Neural progenitor cell (in vitro differentiated cells): ENCODE results near the gene TSPAN3. TPM values are rescaled to one million over a fixed set of nuclear protein-coding genes. Genes with fewer than 3 reads are reported as not detected.
A peak's percentile ranks its signal among the peaks of the same experiment; 100 is the strongest.

Source experiments
- DNase-seq: peaks from one replicate; pipeline ENCODE4 v3.0.0-alpha.2; 2016; ENCODE audit warnings: low spot score
- H2AFZ ChIP-seq: fragments of 200-600 bp; sonication (generic); replicated peaks from 2 replicates; pipeline ENCODE4 v1.6.1; 2016; ENCODE audit warnings: antibody characterized with exemption
- H3F3A ChIP-seq: fragments of 200-600 bp; sonication (generic); 2 replicates; pipeline ENCODE4 v1.6.1; 2016; ENCODE audit warnings: antibody characterized with exemption, low read depth
- H3K27ac ChIP-seq: fragments of 200-600 bp; sonication (generic); 2 replicates; pipeline ENCODE4 v1.5.1; 2016; ENCODE audit warnings: mild to moderate bottlenecking
- H3K27me3 ChIP-seq: fragments of 200-600 bp; sonication (generic); 2 replicates; pipeline ENCODE4 v1.6.1; 2016; ENCODE audit warnings: mild to moderate bottlenecking, moderate library complexity
- H3K36me3 ChIP-seq: fragments of 200-600 bp; sonication (generic); 2 replicates; pipeline ENCODE4 v1.5.1; 2016
- H3K4me1 ChIP-seq: fragments of 200-600 bp; sonication (generic); 2 replicates; pipeline ENCODE4 v1.6.1; 2016; ENCODE audit warnings: mixed run types
- H3K4me2 ChIP-seq: fragments of 200-600 bp; sonication (generic); 2 replicates; pipeline ENCODE4 v1.6.1; 2016
- H3K4me3 ChIP-seq: fragments of 200-600 bp; sonication (generic); 2 replicates; pipeline ENCODE4 v1.5.1; 2016
- H3K79me2 ChIP-seq: fragments of 200-600 bp; sonication (generic); 2 replicates; pipeline ENCODE4 v1.6.1; 2016; ENCODE audit warnings: low read depth
- H3K9ac ChIP-seq: fragments of 200-600 bp; sonication (generic); 2 replicates; pipeline ENCODE4 v1.6.1; 2016
- H3K9me3 ChIP-seq: fragments of 200-600 bp; sonication (generic); 2 replicates; pipeline ENCODE4 v1.5.1; 2016; ENCODE audit warnings: low read depth
- H4K20me1 ChIP-seq: fragments of 200-600 bp; sonication (generic); 2 replicates; pipeline ENCODE4 v1.6.1; 2016; ENCODE audit warnings: low read depth
- H3K27ac Mint-ChIP-seq: 3 replicates; pipeline ENCODE4 v1.8.0; 2021; ENCODE audit warnings: mixed read lengths
- H3K27me3 Mint-ChIP-seq: 2 replicates; pipeline ENCODE4 v1.8.0; 2022; ENCODE audit warnings: low read depth, mild to moderate bottlenecking, inconsistent platforms, moderate library complexity, mixed read lengths; ENCODE audit not compliant: insufficient read depth
- H3K36me3 Mint-ChIP-seq: 3 replicates; pipeline ENCODE4 v1.8.0; 2021; ENCODE audit warnings: mixed read lengths
- H3K4me1 Mint-ChIP-seq: 3 replicates; pipeline ENCODE4 v1.8.0; 2021; ENCODE audit warnings: mixed read lengths
- H3K4me3 Mint-ChIP-seq: 3 replicates; pipeline ENCODE4 v1.8.0; 2021; ENCODE audit warnings: mild to moderate bottlenecking, moderate library complexity, mixed read lengths
- H3K9me3 Mint-ChIP-seq: 3 replicates; pipeline ENCODE4 v1.8.0; 2020; ENCODE audit warnings: mixed read lengths
- EZH2 ChIP-seq: fragments of 200-600 bp; sonication (generic); IDR thresholded peaks from 2 replicates; pipeline ENCODE4 v1.6.1; 2017; ENCODE audit warnings: antibody characterized with exemption, mild to moderate bottlenecking, moderate library complexity
- EZH2phosphoT487 ChIP-seq: fragments of 200-600 bp; sonication (generic); IDR thresholded peaks from 2 replicates; pipeline ENCODE4 v1.6.1; 2017; ENCODE audit warnings: antibody characterized with exemption
- total RNA-seq: library from RNA; depleted of rRNA; stranded (reverse); fragments of >200 nt; gene quantifications from 2 replicates; pipeline ENCODE4 v1.2.3, GENCODE V29; 2015; ENCODE audit warnings: low replicate concordance
- TF ChIP-seq, protein P1 (sequence below): fragments of 200-600 bp; sonication (generic); IDR thresholded peaks from 2 replicates; pipeline ENCODE4 v1.5.1; 2017; ENCODE audit warnings: antibody characterized with exemption, mild to moderate bottlenecking

The TSPAN3 gene
- total RNA-seq, 1 donor from 2014 or later, result 474 TPM

DNA sequence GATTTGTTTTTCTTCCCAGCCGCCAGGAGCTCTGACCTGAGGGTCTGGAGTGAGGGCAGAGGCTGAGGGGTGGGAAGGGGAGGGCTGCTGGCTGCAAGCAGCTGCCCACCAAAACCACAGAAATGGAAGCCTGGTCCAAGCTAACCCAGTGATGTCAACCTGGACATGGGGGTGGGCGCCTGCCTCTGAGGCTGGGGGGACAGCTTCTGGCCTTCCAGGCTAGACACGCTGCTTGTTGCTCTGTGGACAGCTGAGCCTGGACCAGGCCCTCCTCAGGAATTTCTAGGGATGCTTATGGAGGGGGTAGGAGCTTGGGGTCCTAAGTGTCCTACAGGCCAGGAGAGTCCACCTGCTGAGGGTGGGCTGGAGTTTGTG, 54.6 kb downstream of the TSPAN3 start:
- Mint-ChIP-seq H3K27me3 (peaks cover 12% of the 10 kb centered on the region), H3K27ac (no peak overlapping the region), H3K4me3 (no peak overlapping the region), H3K9me3 (no peaks in the 10 kb centered on the region), H3K4me1 (peaks cover 2% of the 10 kb centered on the region), H3K36me3 (no peaks in the 10 kb centered on the region)
- Histone ChIP-seq H3K4me1 (peaks cover 6% of the 10 kb centered on the region), H3K4me3 (no peak overlapping the region), H3K4me2 (no peak overlapping the region), H3K27ac (no peak overlapping the region), H3K79me2 (no peaks in the 10 kb centered on the region), H3F3A (no peaks in the 10 kb centered on the region), H2AFZ (no peak overlapping the region), H3K27me3 (no peaks in the 10 kb centered on the region), H3K36me3 (no peaks in the 10 kb centered on the region), H3K9me3 (no peaks in the 10 kb centered on the region), H4K20me1 (no peaks in the 10 kb centered on the region), H3K9ac (no peak overlapping the region)
- DNase-seq, result no peak
- TF ChIP-seq EZH2phosphoT487 (no peak), EZH2 (no peak)
- TF ChIP-seq, protein P1, sequence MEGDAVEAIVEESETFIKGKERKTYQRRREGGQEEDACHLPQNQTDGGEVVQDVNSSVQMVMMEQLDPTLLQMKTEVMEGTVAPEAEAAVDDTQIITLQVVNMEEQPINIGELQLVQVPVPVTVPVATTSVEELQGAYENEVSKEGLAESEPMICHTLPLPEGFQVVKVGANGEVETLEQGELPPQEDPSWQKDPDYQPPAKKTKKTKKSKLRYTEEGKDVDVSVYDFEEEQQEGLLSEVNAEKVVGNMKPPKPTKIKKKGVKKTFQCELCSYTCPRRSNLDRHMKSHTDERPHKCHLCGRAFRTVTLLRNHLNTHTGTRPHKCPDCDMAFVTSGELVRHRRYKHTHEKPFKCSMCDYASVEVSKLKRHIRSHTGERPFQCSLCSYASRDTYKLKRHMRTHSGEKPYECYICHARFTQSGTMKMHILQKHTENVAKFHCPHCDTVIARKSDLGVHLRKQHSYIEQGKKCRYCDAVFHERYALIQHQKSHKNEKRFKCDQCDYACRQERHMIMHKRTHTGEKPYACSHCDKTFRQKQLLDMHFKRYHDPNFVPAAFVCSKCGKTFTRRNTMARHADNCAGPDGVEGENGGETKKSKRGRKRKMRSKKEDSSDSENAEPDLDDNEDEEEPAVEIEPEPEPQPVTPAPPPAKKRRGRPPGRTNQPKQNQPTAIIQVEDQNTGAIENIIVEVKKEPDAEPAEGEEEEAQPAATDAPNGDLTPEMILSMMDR, result no peak

DNA sequence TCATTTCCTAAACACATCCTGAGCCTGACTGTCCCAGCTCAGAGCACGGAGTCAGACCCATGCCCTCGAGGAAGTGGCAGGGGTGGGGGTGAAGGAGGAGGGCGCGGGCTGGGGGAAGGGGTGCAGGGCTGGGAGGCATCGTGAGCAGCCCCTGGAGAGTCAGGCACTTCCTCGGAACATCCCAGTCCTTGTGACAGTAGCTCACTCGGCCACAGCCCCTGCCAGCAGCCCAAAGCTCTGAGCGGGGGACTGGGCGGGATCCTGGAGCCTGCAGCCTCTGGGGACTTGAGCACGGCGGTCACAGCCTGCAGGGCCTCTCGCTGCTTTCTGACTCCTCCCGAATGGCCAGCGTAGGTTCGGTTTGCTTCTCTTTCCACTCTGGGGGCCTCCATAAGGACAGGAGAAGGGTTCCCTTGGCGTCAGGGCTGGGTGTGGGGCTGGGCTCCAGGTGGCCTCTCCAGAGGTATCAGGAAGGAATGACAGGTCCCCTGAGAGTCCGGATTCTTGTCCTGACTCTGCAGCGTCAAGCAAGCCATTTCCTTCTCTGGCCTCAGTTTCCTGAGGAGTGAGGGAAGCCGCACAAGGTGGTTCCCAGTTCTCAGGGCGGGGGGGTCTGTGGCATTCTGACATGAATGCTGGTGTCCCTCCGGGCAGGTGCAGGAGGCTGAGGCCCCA, 55.1 kb downstream of the TSPAN3 start:
- H3K27me3 ChIP-seq, result no peaks in the 10 kb centered on the region
- H3K27ac ChIP-seq, result no peak overlapping the region
- Mint-ChIP-seq H3K27me3 (peaks cover 12% of the 10 kb centered on the region), H3K36me3 (no peaks in the 10 kb centered on the region), H3K4me1 (peaks cover 2% of the 10 kb centered on the region), H3K4me3 (no peak overlapping the region), H3K27ac (no peak overlapping the region), H3K9me3 (no peaks in the 10 kb centered on the region)
- H3K9ac ChIP-seq, result no peak overlapping the region
- no peaks in the 10 kb centered on the region for H3K36me3 ChIP-seq
- no peaks in the 10 kb centered on the region for H4K20me1 ChIP-seq
- no peak overlapping the region for H3K4me3 ChIP-seq
- no peaks in the 10 kb centered on the region for H3K9me3 ChIP-seq
- peaks cover 6% of the 10 kb centered on the region for H3K4me1 ChIP-seq
- TF ChIP-seq EZH2phosphoT487 (no peak), EZH2 (no peak)
- TF ChIP-seq, protein P1, result no peak
- H2AFZ ChIP-seq, result peak overlapping the region; percentile 76
- DNase-seq, result peak; percentile 48
- H3K4me2 ChIP-seq, result no peak overlapping the region
- no peaks in the 10 kb centered on the region for H3K79me2 ChIP-seq
- H3F3A ChIP-seq, result no peaks in the 10 kb centered on the region

DNA sequence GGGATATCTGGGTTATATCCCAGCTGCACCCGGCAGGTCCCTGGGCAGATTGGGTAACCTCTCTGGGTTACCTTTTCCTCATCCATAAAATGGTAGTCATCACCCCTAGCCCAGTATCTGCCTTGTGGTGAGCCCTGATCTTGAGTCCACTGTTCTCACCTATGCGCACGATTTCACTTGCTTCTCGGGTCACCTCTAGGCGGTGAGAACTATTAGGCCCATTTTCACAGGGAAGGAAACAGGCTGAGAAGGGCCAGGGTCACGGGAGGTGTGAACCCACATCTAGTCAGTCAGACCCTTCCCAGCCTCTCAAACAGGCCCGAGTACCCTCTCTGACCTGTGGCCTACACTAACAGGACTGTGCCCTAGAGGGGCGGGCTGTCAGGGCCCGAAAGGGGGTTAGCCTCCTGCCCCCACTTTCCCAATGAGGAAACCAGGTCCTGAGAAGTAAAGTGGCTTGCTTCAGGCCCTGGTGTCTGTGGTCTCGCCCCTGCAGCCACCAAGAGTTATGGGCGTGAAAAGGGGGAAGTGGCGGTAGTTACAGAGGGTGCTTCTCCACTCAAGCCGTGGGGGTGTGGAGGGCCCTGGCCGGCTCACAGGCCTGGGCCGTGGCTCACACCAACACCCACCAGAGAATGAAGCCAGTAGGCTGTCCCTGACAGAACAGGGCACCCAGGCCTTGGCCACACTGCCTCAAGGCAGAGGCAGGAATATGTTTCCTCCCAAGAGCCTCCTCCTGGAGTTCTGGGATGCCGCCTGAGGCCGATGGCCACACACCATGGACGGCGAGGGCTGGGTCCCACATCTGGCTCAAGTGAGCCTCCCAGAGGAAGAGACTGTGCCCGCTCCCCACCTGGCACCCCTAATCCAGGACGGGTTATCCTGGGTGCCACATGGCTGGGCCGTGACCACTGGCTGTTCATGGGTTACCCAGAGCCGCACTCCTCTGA, 56.5 kb downstream of the TSPAN3 start:
- Histone ChIP-seq H3K79me2 (no peaks in the 10 kb centered on the region), H3F3A (no peaks in the 10 kb centered on the region), H3K27ac (no peak overlapping the region), H2AFZ (no peak overlapping the region), H3K9ac (no peak overlapping the region), H3K9me3 (no peaks in the 10 kb centered on the region), H3K27me3 (no peaks in the 10 kb centered on the region), H4K20me1 (no peaks in the 10 kb centered on the region), H3K36me3 (no peaks in the 10 kb centered on the region), H3K4me1 (peaks cover 6% of the 10 kb centered on the region), H3K4me3 (no peak overlapping the region), H3K4me2 (no peak overlapping the region)
- no peak for DNase-seq
- Mint-ChIP-seq H3K9me3 (no peaks in the 10 kb centered on the region), H3K4me3 (no peak overlapping the region), H3K4me1 (peaks cover 2% of the 10 kb centered on the region), H3K27ac (no peak overlapping the region), H3K36me3 (no peaks in the 10 kb centered on the region), H3K27me3 (peaks cover 13% of the 10 kb centered on the region)
- TF ChIP-seq EZH2phosphoT487 (no peak), EZH2 (no peak)
- TF ChIP-seq, protein P1, result no peak
